CD14-positive monocyte (primary cell): Measurements from ENCODE around the gene HBA1. TPM values are rescaled to one million over a fixed set of nuclear protein-coding genes. Genes with fewer than 3 reads are reported as not detected.
"Not testable (repeated sequence)": the region's sequence is repeated elsewhere in the genome, so short reads cannot be mapped to it uniquely, and the experiment has no call there.

Experiments
- DNase-seq, 3 donors: peaks; one replicate each; pipeline ENCODE4 v3.0.0-alpha.2; 2011 to 2022
- H2AFZ ChIP-seq: 2 replicates; pipeline ENCODE4 v1.6.0; 2012; ENCODE audit warnings: mild to moderate bottlenecking, low read depth, low read length, inconsistent platforms; ENCODE audit not compliant: insufficient read depth, poor library complexity, severe bottlenecking
- H3K27ac ChIP-seq, 2 donors: 1 replicate in 1 of 2; 2 replicates in 1 of 2; pipeline ENCODE4 v1.5.1; 2012 to 2013; ENCODE audit warnings: low read length in 2 of 2, control low read depth in 1 of 2, inconsistent platforms in 1 of 2, low read depth in 1 of 2, mild to moderate bottlenecking in 1 of 2
- H3K27me3 ChIP-seq, 2 donors: one replicate each; pipeline versions ENCODE4 v1.6.0 to v1.6.1; 2011 to 2013; ENCODE audit warnings: low read length in 2 of 2; ENCODE audit not compliant: control insufficient read depth in 2 of 2, insufficient read depth in 2 of 2
- H3K36me3 ChIP-seq, 2 donors: replicated peaks in 1 of 2; 1 replicate in 1 of 2; 2 replicates in 1 of 2; pipeline versions ENCODE4 v1.5.1 to v1.6.1; 2012 to 2013; ENCODE audit warnings: low read length in 2 of 2, control low read depth in 1 of 2, inconsistent platforms in 1 of 2, mild to moderate bottlenecking in 1 of 2; ENCODE audit not compliant: insufficient read depth in 2 of 2, control insufficient read depth in 1 of 2
- H3K4me1 ChIP-seq, 2 donors: 1 replicate in 1 of 2; 2 replicates in 1 of 2; pipeline versions ENCODE4 v1.5.1 to v1.6.1; 2012 to 2013; ENCODE audit warnings: low read length in 2 of 2, control low read depth in 1 of 2, inconsistent platforms in 1 of 2, mild to moderate bottlenecking in 1 of 2, moderate library complexity in 1 of 2; ENCODE audit not compliant: insufficient read depth in 2 of 2, control insufficient read depth in 1 of 2
- H3K4me2 ChIP-seq: replicated peaks from 2 replicates; pipeline ENCODE3; 2012; ENCODE audit warnings: low read length, moderate library complexity, mild to moderate bottlenecking; ENCODE audit not compliant: poor library complexity, severe bottlenecking; ENCODE audit errors: extremely low read depth
- H3K4me3 ChIP-seq, 3 experiments: fragments of 200-600 bp in 1 of 3; sonication (generic) in 1 of 3; replicated peaks in 1 of 3; 1 replicate in 2 of 3; 2 replicates in 1 of 3; pipeline ENCODE4 v1.5.1; 2011 to 2013; ENCODE audit warnings: low read length in 3 of 3, mild to moderate bottlenecking in 3 of 3, control low read depth in 2 of 3, low read depth in 2 of 3, inconsistent platforms in 1 of 3, moderate library complexity in 1 of 3
- H3K79me2 ChIP-seq: 2 replicates; pipeline ENCODE4 v1.6.0; 2012; ENCODE audit warnings: mild to moderate bottlenecking, control low read depth, inconsistent platforms, low read length, moderate library complexity; ENCODE audit not compliant: insufficient read depth
- H3K9ac ChIP-seq: 2 replicates; pipeline ENCODE4 v1.6.0; 2017; ENCODE audit warnings: low read length, mild to moderate bottlenecking; ENCODE audit not compliant: insufficient read depth, poor library complexity, severe bottlenecking
- H3K9me3 ChIP-seq, 2 donors: replicated peaks in 1 of 2; 1 replicate in 1 of 2; 2 replicates in 1 of 2; pipeline versions ENCODE4 v1.5.1 to v1.6.1; 2012 to 2013; ENCODE audit warnings: low read length in 2 of 2, control low read depth in 1 of 2; ENCODE audit not compliant: control insufficient read depth in 1 of 2, insufficient read depth in 1 of 2
- H4K20me1 ChIP-seq: 2 replicates; pipeline ENCODE4 v1.6.0; 2012; ENCODE audit warnings: mild to moderate bottlenecking, low read length, control low read depth, moderate library complexity; ENCODE audit not compliant: insufficient read depth
- H3K27ac Mint-ChIP-seq, 7 donors: one replicate each; pipeline ENCODE4 v1.8.0; 2020; ENCODE audit warnings: mild to moderate bottlenecking in 7 of 7, mixed read lengths in 7 of 7, moderate library complexity in 6 of 7, inconsistent platforms in 2 of 7
- H3K27me3 Mint-ChIP-seq, 3 donors: one replicate each; pipeline ENCODE4 v1.8.0; 2021 to 2022; ENCODE audit warnings: low read depth in 3 of 3, mild to moderate bottlenecking in 3 of 3, mixed read lengths in 3 of 3, moderate library complexity in 3 of 3, inconsistent platforms in 1 of 3
- H3K36me3 Mint-ChIP-seq, 2 donors: one replicate each; pipeline ENCODE4 v1.8.0; 2020; ENCODE audit warnings: mixed read lengths in 2 of 2, inconsistent platforms in 1 of 2, mild to moderate bottlenecking in 1 of 2
- H3K4me1 Mint-ChIP-seq: one replicate; pipeline ENCODE4 v1.8.0; 2020; ENCODE audit warnings: mild to moderate bottlenecking, mixed read lengths
- H3K4me3 Mint-ChIP-seq, 2 donors: one replicate each; pipeline ENCODE4 v1.8.0; 2020; ENCODE audit warnings: mild to moderate bottlenecking in 2 of 2, mixed read lengths in 2 of 2, moderate library complexity in 1 of 2
- H3K9me3 Mint-ChIP-seq, 7 donors: one replicate each; pipeline ENCODE4 v1.8.0; 2020 to 2022; ENCODE audit warnings: mixed read lengths in 7 of 7, mild to moderate bottlenecking in 6 of 7, moderate library complexity in 6 of 7, inconsistent platforms in 2 of 7
- CTCF ChIP-seq: fragments of 200-600 bp; IDR thresholded peaks from one replicate; pipeline ENCODE4 v1.8.0; 2022; ENCODE audit warnings: antibody characterized with exemption, mild to moderate bottlenecking
- WGBS: methylation state at CpG from one replicate; pipeline ENCODE4 v1.1.5; 2013; ENCODE audit warnings: missing lambda C conversion rate; ENCODE audit not compliant: insufficient coverage; 5-methylcytosine and 5-hydroxymethylcytosine counted together
- intact Hi-C, 2 donors: fragments of 100-400 bp; cut with micrococcal nuclease; formaldehyde crosslinking; loops; one replicate each; pipeline versions ENCODE4 v1.15.0 to v1.15.1; 2023
- polyA plus RNA-seq, 3 donors: library from polyadenylated mRNA; depleted of rRNA in 1 of 3; unstranded in 2 of 3; stranded (reverse) in 1 of 3; fragments of 300-500 nt in 2 of 3; fragments of >200 nt in 1 of 3; fragmentation: Illumina TruSeq in 2 of 3; gene quantifications; 1 replicate in 2 of 3; 2 replicates in 1 of 3; pipeline ENCODE4 v1.2.3, GENCODE V29; 2012 to 2021

HBA1 gene
- polyA plus RNA-seq, 3 donors = 0.31 to 23.8 (median 22.9) TPM

GRCh38 chr16:153550-154216 lies 22.8 kb upstream of the HBA1 start:
- no CpG with 5 or more reads among the region's 74 CpGs for WGBS
- H3K4me1 ChIP-seq, H3K27ac Mint-ChIP-seq, H3K27ac ChIP-seq, H4K20me1 ChIP-seq, H3K36me3 ChIP-seq, H3K9me3 ChIP-seq, H3K4me3 Mint-ChIP-seq, H3K36me3 Mint-ChIP-seq, H3K4me2 ChIP-seq, DNase-seq, H3K9ac ChIP-seq, H3K4me3 ChIP-seq, H2AFZ ChIP-seq, intact Hi-C loops, H3K4me1 Mint-ChIP-seq, H3K9me3 Mint-ChIP-seq, H3K79me2 ChIP-seq: not testable (repeated sequence)
- H3K27me3 ChIP-seq = peaks cover 18 to 47% of the 10 kb centered on the region in 2 donors
- peaks cover 62 to 79% (median 64%) of the 10 kb centered on the region in 3 donors for H3K27me3 Mint-ChIP-seq

GRCh38 chr16:154217-155030 lies 22.1 kb upstream of the HBA1 start:
- TF ChIP-seq CTCF = no peak
- H3K4me3 Mint-ChIP-seq = peak overlapping the region; percentile 69 to 91
- peaks cover 5% of the 10 kb centered on the region in 2 donors for H3K36me3 Mint-ChIP-seq
- peaks cover 63 to 78% (median 63%) of the 10 kb centered on the region in 3 donors for H3K27me3 Mint-ChIP-seq
- WGBS = 2% methylated on average over 44 of the region's 59 CpGs
- Histone ChIP-seq H4K20me1 (no peaks in the 10 kb centered on the region), H3K9ac (peak overlapping the region; percentile 53), H3K27me3 (peaks cover 18 to 40% of the 10 kb centered on the region in 2 donors), H3K4me3 (peak overlapping the region; percentile 11 to 72 (median 36)), H3K36me3 (no peaks in the 10 kb centered on the region), H3K4me1 (peaks cover 9% of the 10 kb centered on the region in 2 donors), H2AFZ (peak overlapping the region; percentile 74), H3K27ac (no peak overlapping the region), H3K9me3 (peaks cover 0 to 3% of the 10 kb centered on the region in 2 donors), H3K79me2 (no peaks in the 10 kb centered on the region), H3K4me2 (peak overlapping the region; percentile 80)
- intact Hi-C loops = no loop called here
- no peak overlapping the region for H3K27ac Mint-ChIP-seq
- H3K9me3 Mint-ChIP-seq = peaks cover 0 to 5% (median 3%) of the 10 kb centered on the region in 7 donors
- DNase-seq = no peak
- peaks cover 8% of the 10 kb centered on the region for H3K4me1 Mint-ChIP-seq
